H1 (cell line): ENCODE data around the gene CCSAP. TPM values are rescaled to one million over a fixed set of nuclear protein-coding genes. Genes with fewer than 3 reads are reported as not detected.

ENCODE experiments used
- EZH2 ChIP-seq: fragments of 200-600 bp; sonication (generic); IDR thresholded peaks from 2 replicates; pipeline ENCODE4 v1.7.1; 2012; ENCODE audit warnings: low read depth, mild to moderate bottlenecking, moderate library complexity, low read length, inconsistent platforms; ENCODE audit not compliant: severe bottlenecking
- HDAC2 ChIP-seq, 2 experiments: fragments of 300-600 bp in 1 of 2; sonication (generic) in 1 of 2; IDR thresholded peaks; 2 replicates each; pipeline ENCODE4 v1.6.1; 2011 to 2012; ENCODE audit warnings: low read depth in 2 of 2, low read length in 2 of 2, mild to moderate bottlenecking in 2 of 2, moderate library complexity in 2 of 2, borderline replicate concordance in 1 of 2, inconsistent platforms in 1 of 2
- SIX5 ChIP-seq: IDR thresholded peaks from 2 replicates; pipeline ENCODE4 v1.6.1; 2011; ENCODE audit warnings: mild to moderate bottlenecking, low read depth, low read length
- SP1 ChIP-seq: IDR thresholded peaks from 2 replicates; pipeline ENCODE4 v1.6.1; 2011; ENCODE audit warnings: low read depth, low read length
- polyA plus RNA-seq, 7 experiments: library from polyadenylated mRNA; depleted of rRNA in 3 of 7; stranded (reverse) in 5 of 7; unstranded in 2 of 7; fragments of >200 nt in 5 of 7; fragments of 200-250 nt in 2 of 7; gene quantifications; 1 replicate in 5 of 7; 2 replicates in 1 of 7; 4 replicates in 1 of 7; pipeline versions ENCODE4 v1.2.1 to v1.2.3, GENCODE V29; 2011 to 2013; ENCODE audit warnings: missing spikeins in 2 of 7, mixed read lengths in 2 of 7
- total RNA-seq: library from RNA; stranded (reverse); fragmentation: NEBNext Ultra II Directional; extraction: Animal tissue kit (Norgen Biotek cat#: 25700); gene quantifications from 2 replicates; pipeline ENCODE4 v1.2.1, GENCODE V29; 2021
- TF ChIP-seq, protein P1 (sequence below): fragments of 300-600 bp; sonication (generic); IDR thresholded peaks from 2 replicates; pipeline ENCODE4 v1.7.1; 2012; ENCODE audit warnings: low read length, moderate library complexity, mild to moderate bottlenecking, inconsistent platforms; ENCODE audit not compliant: insufficient replicate concordance

CCSAP gene
- total and polyA plus RNA-seq, 2 of the 8 experiments (the other 6 are each of a cell fraction or from before 2014, with no cell fraction given) = 3.5 to 17.2 TPM

DNA sequence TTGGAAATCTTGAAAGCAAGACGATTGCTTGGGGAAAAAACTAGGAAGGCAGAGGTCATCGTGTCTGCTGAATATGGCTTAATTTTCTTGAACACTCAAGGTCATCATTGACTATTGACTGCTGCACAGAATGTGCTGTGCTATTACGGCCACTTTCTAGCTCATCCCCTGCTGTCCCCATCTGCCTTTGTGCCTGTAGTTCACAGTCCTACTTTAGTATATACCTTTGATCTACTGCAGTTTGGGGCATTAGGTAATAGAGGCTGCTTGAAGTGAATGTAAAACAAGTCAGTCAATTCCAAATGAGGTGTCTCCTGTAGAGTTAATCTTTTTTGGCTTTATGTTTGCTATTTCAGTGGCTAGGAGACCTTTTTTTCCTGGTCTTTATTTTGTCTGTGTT is 63.6 kb downstream of the CCSAP start (continued):
- TF ChIP-seq, protein P1, sequence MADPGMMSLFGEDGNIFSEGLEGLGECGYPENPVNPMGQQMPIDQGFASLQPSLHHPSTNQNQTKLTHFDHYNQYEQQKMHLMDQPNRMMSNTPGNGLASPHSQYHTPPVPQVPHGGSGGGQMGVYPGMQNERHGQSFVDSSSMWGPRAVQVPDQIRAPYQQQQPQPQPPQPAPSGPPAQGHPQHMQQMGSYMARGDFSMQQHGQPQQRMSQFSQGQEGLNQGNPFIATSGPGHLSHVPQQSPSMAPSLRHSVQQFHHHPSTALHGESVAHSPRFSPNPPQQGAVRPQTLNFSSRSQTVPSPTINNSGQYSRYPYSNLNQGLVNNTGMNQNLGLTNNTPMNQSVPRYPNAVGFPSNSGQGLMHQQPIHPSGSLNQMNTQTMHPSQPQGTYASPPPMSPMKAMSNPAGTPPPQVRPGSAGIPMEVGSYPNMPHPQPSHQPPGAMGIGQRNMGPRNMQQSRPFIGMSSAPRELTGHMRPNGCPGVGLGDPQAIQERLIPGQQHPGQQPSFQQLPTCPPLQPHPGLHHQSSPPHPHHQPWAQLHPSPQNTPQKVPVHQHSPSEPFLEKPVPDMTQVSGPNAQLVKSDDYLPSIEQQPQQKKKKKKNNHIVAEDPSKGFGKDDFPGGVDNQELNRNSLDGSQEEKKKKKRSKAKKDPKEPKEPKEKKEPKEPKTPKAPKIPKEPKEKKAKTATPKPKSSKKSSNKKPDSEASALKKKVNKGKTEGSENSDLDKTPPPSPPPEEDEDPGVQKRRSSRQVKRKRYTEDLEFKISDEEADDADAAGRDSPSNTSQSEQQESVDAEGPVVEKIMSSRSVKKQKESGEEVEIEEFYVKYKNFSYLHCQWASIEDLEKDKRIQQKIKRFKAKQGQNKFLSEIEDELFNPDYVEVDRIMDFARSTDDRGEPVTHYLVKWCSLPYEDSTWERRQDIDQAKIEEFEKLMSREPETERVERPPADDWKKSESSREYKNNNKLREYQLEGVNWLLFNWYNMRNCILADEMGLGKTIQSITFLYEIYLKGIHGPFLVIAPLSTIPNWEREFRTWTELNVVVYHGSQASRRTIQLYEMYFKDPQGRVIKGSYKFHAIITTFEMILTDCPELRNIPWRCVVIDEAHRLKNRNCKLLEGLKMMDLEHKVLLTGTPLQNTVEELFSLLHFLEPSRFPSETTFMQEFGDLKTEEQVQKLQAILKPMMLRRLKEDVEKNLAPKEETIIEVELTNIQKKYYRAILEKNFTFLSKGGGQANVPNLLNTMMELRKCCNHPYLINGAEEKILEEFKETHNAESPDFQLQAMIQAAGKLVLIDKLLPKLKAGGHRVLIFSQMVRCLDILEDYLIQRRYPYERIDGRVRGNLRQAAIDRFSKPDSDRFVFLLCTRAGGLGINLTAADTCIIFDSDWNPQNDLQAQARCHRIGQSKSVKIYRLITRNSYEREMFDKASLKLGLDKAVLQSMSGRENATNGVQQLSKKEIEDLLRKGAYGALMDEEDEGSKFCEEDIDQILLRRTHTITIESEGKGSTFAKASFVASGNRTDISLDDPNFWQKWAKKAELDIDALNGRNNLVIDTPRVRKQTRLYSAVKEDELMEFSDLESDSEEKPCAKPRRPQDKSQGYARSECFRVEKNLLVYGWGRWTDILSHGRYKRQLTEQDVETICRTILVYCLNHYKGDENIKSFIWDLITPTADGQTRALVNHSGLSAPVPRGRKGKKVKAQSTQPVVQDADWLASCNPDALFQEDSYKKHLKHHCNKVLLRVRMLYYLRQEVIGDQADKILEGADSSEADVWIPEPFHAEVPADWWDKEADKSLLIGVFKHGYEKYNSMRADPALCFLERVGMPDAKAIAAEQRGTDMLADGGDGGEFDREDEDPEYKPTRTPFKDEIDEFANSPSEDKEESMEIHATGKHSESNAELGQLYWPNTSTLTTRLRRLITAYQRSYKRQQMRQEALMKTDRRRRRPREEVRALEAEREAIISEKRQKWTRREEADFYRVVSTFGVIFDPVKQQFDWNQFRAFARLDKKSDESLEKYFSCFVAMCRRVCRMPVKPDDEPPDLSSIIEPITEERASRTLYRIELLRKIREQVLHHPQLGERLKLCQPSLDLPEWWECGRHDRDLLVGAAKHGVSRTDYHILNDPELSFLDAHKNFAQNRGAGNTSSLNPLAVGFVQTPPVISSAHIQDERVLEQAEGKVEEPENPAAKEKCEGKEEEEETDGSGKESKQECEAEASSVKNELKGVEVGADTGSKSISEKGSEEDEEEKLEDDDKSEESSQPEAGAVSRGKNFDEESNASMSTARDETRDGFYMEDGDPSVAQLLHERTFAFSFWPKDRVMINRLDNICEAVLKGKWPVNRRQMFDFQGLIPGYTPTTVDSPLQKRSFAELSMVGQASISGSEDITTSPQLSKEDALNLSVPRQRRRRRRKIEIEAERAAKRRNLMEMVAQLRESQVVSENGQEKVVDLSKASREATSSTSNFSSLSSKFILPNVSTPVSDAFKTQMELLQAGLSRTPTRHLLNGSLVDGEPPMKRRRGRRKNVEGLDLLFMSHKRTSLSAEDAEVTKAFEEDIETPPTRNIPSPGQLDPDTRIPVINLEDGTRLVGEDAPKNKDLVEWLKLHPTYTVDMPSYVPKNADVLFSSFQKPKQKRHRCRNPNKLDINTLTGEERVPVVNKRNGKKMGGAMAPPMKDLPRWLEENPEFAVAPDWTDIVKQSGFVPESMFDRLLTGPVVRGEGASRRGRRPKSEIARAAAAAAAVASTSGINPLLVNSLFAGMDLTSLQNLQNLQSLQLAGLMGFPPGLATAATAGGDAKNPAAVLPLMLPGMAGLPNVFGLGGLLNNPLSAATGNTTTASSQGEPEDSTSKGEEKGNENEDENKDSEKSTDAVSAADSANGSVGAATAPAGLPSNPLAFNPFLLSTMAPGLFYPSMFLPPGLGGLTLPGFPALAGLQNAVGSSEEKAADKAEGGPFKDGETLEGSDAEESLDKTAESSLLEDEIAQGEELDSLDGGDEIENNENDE = no peak
- TF ChIP-seq EZH2 (no peak), SP1 (no peak), SIX5 (no peak), HDAC2 (IDR thresholded peaks at IDR 0.05; ENCODE audit: borderline replicate concordance in 1 of 2, low read depth in 2 of 2, low read length in 2 of 2) (no peak)
